Measurements from ENCODE around the gene OSM.

OSM gene

DNA sequence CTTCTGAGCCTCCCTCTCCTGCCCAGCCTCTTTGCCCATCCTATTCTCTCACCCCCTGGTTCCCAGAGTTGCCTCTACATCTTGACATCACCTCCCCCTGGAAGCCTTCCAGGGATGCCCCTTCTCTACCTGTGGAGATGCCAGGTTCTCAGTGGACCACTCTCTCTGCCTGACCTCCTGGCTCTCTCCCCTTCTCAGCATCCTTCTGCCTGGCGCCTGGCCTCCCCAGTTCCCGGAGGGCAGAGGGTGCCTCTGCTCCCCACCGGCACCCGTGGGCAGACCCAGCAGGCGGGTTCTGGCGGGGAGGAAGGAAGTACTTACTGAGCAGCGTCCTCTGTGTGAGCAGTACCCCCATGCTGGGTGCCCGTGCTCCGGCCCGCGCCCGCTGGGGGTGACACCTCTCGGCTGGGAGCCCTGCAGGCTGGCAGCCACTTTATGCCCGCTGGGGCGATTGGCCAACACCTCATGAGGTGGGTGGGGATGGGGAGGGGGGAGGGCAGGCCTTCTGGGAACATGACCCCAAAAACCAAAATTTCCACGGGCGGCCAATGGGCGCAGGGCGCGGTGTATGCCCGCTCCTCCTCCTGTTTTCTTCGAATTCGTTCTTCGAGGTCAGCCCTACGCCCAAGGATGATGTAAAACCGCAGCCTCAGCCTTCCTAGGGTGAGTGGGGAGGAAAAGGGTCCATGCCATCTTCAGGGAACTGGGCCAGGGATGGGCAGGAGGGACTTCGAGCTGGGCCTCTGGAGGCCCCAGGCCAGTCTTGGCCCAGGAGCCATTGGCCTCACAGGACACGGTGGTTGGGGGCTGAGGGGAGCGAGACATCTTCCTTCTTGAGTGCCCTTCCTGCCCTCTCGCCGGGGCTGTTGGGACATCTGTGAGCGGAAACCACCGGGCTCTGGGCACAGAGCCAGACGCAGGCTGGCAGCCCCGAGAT, at the start of gene OSM:
Gene OSM, minus strand, starts transcription at position 407 of the 937 bp plus-strand sequence. Its CDS starts 52 bp downstream, at position 355.
- DNase-seq (ENCODE audit: low spot score), result no peak

GRCh38 chr22:30315962-30316576, 49.4 kb upstream of the OSM start:
- no peak for DNase-seq (ENCODE audit: low spot score)

DNA sequence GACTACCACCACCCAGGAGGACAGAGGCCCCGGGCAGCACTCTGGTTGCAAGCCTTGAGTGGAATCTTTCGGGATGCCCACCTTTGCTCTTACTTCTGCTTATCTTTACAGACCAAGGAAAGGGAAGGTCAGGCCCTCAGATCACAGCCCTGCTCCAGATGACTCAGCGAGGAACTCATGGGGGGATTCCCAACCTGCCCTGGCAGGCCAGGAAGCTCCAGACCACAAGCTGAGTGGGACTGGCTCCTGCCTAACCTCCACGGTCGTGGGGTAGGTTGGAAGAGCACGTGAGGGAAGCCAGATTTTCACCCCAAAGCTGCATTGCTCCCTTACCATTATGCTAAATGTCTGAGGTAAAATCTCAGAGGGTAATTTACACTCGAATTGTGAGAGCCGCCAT, 48.3 kb upstream of the OSM start:
- no peak for DNase-seq (ENCODE audit: low spot score)

DNA sequence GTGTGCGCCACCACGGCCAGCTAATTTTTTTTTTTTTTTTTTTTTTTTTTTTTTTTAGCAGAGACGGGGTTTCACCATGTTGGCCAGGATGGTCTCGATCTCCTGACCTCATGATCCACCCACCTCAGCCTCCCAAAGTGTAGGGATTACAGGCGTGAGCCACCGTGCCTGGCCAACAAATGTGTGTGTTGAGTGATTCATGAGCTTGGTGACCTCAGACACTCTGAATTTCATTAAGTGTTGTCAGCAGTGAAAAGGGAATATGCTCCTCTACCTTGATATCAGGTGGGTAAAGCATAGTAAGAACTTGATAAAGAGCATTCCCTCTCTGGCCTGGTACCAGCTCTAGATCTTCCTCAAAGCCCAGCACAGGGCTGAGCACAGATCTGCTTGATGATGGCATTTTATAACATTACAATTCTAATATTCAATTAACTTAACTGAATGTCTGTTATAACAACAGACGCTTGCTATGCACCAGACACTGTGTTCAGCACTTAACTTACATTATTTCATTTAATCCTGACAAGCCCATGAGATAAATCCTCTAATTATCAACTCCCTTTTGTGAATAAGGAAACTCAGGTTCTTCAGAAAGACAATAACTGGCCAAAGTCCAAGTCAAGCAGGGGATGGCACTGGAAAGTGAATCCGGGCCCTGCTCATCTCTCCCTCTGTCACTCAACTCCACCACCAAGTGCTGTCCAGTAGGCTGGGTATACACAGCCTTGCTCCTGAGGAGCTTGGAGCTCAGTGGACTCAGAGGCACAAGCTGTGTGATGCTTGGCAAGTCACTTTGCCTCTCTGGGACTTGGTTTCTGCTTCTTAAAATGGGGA, 47.1 kb upstream of the OSM start:
- DNase-seq (ENCODE audit: low spot score), result peak; percentile 55

DNA sequence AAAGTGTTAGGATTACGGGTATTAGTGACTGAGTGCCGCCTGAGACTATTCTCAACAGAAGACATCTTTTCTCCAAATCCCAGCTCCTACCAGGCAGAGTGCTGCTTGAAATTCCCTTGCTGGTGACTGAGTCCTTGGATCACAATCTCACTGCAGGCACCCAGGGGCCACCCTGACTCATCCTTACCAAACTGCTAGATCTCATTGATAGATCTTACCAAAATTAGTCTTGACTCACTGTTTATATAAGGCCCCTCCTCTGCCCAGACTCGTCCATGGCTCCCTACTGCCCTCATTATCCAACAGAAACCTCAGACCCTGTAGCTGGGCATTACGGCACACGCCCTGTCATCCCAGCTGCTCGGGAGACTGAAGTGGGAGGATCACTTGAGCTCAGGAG, 45.4 kb upstream of the OSM start:
- DNase-seq (ENCODE audit: low spot score), result no peak

GRCh38 chr22:30310881-30311771, 44.5 kb upstream of the OSM start:
- DNase-seq (ENCODE audit: low spot score), result peak; percentile 32

DNA sequence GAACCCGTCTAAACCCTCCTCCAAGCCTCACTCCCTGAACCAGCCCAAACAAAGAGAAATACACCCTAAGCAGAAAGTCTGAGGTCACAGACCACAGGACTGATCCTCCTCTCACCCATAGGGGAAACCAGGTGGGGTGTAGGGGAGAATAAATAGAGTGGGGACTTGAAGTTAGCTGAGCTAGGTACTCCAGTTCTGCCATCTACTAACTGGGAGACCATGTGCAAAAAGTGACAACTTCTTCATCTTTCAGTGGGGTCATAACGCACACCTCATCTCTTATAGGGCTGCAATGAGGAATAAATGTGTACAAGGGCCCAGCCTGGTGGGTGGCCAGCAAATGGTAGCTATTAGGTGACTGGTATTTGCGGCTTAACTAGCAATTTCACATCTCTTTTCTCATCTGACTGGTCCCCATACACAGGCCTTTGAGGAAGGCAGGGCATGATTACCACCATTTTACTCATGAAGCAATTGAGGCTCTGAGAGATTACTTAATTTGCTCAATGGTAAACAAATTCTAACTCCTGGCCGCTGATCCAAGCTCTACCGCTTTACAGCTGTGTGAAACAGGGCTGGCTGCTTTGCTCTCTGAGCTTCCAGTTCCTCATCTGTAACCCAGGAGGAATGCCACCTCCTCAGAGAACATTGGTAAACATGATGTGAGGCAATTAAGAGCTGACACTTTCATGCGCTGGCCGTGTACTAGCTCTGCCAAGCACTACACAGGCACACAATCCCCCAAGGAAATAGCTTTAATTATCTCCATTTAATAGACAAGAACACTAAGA, 43.5 kb upstream of the OSM start:
- peak; percentile 26 for DNase-seq (ENCODE audit: low spot score)

GRCh38 chr22:30308518-30309230, 42.0 kb upstream of the OSM start:
- DNase-seq (ENCODE audit: low spot score), result no peak

DNA sequence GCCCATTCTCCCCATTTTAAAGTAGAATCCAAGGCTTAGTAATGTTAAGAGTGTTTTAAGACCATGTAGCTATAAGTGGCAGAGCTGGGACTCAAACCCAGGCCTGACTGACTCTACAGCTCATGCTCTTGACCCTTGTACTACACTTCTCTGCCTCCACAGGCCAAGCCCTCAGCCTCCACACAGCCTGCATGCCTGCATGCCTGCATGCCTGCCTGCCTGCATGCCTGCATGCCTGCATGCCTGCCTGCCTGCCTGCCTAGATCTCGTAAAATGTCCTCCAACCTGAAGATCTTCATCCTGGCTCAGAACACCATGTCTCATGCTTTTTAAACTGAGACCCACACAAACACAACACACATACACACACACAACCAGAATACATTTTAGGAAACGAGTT, 41.4 kb upstream of the OSM start:
- no peak for DNase-seq (ENCODE audit: low spot score)

DNA sequence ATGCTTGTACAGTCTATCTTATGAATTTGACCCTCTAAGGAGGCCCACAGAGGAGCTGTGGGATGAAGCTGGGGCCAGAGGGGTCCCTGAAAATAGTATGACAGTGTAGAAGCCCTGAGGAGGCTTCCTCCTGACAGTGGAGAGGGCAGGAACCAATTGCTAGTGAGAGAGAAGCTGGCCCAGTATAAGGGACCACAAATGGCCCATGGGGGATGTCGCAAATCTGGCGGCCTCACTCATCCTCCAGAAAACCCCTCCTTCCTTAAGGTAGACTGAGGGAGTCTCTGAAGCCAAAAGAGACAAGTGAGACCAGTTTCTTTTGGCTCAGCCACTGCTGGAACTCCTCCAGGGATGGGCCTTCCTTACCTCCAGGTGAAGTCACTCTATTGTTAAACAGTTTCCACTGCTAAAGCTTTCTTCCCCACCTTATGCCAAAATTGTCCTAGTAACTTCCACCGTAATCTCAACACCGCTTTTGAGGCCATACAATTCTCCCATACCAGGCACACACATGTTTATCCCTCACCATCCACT, 40.5 kb upstream of the OSM start:
- DNase-seq (ENCODE audit: low spot score), result no peak

- DNase-seq (ENCODE audit: low spot score), result no peak
These were observed 40.0 kb upstream of the OSM start for GRCh38 chr22:30306627-30307011.

GRCh38 chr22:30305906-30306626, 39.4 kb upstream of the OSM start:
- no peak for DNase-seq (ENCODE audit: low spot score)

- no peak for DNase-seq (ENCODE audit: low spot score)
These were observed 38.9 kb upstream of the OSM start for GRCh38 chr22:30305519-30305905.

DNA sequence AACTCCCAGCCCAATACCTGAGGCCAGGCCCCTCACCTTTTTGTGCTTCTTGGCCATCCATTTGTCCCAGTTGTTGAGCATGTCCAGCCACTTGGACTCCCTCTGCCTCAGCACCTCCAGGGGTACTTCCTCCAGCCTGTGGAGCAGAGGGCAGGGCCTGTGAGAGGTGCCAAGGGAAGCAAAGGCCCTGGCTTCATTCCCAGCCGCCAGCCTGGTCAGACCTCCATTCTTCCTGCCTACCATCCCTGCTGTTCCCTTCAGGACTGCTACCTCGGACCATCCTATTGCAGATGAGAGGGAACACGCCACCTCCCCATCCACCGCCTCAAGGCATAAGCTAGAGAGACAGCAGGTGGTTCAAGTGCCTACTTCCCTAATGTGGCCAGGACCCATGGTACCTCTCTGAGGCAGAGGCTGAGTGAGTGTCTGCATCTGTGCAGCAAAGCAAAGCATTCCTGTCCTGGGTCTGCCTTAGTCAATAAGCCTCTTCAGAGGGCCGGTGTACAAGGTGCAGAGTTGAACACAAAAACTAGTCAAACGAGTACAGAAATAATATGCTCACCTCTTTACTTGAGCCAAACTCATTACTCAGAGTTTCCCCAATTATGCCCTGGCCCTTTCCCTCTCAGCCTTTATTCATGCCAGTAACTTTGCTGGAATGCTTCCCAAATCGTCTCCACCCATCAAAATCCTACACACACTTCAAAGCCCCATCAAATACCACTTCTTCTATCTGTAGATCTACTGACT, 38.0 kb upstream of the OSM start:
- no peak for DNase-seq (ENCODE audit: low spot score)

GRCh38 chr22:30302810-30303138, 36.1 kb upstream of the OSM start:
- no peak for DNase-seq (ENCODE audit: low spot score)

DNA sequence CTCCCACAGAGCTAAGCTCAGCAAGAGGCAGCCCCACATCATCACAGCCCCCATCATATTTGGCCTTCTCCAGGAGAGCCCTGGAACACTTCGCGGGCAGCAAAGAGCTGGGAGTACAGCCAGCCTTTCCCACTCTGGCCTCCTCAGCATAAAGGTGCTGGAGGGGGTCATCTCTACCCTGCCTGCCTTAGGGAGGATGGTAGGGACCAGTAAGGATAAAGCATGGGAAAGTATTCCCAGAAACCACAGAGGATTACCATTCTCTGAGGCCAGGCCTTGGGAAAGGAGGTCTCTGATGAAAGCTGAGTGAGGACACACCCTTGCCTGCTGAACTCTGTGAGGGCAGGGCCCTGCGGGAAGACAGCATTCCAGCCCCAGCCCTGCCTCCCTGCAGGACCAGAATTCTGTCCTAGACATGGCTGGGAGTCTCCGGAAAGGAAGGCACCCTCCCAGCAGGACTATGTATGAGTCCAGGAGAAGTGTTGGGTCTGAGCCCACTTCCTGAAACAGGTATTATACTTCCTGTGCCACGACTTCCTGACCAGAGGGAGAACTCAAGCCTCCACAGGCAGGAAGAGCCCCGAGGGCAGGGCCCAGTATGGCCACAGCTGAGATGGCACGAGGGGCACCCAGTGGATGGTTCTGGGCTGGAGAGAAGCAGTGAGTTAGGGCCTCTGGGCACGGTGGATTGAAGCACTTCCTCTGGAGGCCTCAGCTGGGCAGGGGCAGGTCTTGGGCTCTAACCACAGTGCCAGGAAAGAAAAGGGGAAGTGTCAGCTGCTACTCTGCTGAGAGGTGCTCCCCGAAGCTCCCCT, 35.6 kb upstream of the OSM start:
- DNase-seq (ENCODE audit: low spot score), result no peak

DNA sequence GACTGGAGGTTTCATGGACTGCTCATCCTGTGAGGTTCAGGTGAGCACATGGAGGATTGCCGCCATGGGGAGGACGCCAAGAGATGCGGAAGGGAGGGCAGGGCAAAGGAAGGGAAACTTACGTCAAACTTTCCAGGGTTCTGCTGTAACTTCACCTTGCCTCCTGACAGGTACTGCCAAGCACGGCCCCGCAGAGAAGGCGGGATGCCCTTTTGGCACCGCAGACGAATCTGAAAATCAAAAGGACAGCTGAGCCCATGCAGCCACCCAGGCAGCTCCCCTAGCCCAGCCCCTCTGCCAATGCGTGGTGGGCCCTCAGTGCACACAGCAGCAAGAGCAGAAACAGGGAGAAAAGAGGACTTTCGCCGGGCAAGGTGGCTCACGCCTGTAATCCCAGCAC, 32.7 kb upstream of the OSM start:
- no peak for DNase-seq (ENCODE audit: low spot score)
